NOMO-1 treated with dmso at 0.1 percent for 144 hours (cell line): ENCODE results near the gene ANKRD39.
"Not testable (repeated sequence)": the region's sequence is repeated elsewhere in the genome, so short reads cannot be mapped to it uniquely, and the experiment has no call there.

Experiments used
- DNase-seq: peaks from one replicate; lab custom pipeline; 2025; ENCODE audit not compliant: unreplicated experiment; lab: John Stamatoyannopoulos, UW

ANKRD39 gene

DNA sequence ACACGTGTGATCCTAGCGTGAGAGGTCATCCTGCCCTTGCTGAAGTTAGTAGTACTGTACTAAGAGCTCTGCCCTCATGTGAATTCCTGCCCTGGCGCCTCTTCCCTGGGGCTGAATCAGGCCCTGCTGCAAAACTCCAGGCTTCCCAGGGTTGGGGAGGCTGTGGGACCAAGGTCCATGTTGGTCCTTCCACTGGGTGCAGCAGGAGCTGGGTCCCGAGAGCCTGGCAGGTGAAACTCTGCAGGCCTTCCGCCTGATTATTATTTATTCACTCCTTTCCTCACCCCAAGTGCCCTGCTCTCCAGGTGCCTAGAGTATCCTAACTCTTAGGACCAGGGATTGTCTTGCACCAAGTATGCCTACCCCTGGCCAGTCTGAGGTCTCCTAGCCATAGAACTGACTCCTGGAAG lies 47.0 kb downstream of the ANKRD39 start:
- no peak for DNase-seq

GRCh38 chr2:96809951-96810782 lies 47.6 kb downstream of the ANKRD39 start:
- DNase-seq = no peak

DNA sequence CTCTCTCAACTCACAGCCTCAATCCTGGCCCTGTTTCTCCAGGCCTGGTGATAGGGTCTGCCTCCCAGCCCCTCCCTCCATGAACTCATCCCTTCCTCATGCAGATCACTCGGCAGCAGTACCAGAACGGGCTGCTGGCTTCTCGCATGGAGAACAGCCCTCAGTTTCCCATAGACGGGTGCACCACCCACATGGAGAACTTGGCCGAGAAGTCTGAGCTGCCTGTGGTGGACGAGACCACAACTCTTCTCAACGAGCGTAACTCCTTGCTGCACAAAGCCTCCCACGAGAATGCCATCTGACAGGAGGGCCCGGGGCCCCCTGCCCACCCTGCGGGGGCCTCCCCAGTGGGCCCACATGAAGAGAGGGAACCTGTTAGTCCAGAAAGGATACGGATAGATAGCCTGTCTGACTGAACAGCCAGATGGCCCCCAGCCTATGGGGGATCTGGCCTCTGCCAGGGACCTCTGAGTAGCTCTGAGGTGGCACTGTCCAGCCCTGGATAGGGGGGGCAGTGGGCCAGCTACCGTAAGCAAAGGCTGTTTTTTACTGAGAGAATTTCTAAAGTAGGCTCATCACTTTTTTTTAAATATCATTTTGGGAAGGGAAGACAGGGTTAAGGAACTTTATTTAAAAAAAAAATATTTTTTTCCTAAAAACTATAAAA lies 48.5 kb downstream of the ANKRD39 start:
- DNase-seq = no peak

GRCh38 chr2:96808176-96808837 lies 49.5 kb downstream of the ANKRD39 start:
- no peak for DNase-seq

DNA sequence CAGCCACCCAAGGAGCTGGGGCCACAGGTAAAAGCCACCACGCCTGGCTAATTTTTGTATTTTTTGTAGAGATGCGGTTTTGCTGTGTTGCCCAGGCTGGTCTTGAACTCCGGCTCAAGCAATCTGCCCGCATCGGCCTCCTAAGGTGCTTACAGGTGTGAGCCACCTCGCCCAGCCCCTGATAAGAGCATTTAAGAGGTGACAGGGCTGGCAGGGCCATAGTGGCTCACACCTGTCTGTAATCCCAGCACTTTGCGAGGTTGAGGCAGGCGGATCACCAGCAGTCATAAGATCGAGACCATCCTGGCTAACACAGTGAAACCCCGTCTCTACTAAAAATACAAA lies 50.7 kb downstream of the ANKRD39 start:
- DNase-seq = no peak

GRCh38 chr2:96806468-96807126 lies 51.2 kb downstream of the ANKRD39 start:
- no peak for DNase-seq

- not testable (repeated sequence) for DNase-seq
Observed at GRCh38 chr2:96805946-96806345, 51.9 kb downstream of the ANKRD39 start.

- DNase-seq = no peak
Observed at GRCh38 chr2:96804986-96805385, 52.8 kb downstream of the ANKRD39 start.

DNA sequence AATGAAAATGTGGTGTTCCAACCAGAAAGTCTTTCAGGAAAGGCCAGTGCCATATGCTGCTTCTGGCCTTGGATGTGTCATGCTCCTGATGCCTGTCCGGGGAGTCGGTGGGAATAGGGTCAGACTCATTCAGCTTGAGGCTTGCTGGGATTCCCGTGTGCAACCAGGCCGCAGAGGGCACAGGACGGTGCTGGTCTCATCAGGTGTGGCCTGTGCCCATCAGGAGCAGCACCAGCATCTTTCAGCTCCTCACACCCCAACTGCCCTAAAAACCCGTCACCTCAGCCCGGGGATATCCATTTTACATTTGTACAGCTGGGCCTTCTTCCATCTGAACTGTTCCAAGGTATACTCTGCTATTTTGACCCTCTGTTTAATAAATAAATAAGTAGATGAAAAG lies 55.1 kb downstream of the ANKRD39 start:
- DNase-seq = no peak

- no peak for DNase-seq
Observed at GRCh38 chr2:96801786-96802595, 55.8 kb downstream of the ANKRD39 start.

- DNase-seq = no peak
Observed at GRCh38 chr2:96801005-96801785, 56.6 kb downstream of the ANKRD39 start.

DNA sequence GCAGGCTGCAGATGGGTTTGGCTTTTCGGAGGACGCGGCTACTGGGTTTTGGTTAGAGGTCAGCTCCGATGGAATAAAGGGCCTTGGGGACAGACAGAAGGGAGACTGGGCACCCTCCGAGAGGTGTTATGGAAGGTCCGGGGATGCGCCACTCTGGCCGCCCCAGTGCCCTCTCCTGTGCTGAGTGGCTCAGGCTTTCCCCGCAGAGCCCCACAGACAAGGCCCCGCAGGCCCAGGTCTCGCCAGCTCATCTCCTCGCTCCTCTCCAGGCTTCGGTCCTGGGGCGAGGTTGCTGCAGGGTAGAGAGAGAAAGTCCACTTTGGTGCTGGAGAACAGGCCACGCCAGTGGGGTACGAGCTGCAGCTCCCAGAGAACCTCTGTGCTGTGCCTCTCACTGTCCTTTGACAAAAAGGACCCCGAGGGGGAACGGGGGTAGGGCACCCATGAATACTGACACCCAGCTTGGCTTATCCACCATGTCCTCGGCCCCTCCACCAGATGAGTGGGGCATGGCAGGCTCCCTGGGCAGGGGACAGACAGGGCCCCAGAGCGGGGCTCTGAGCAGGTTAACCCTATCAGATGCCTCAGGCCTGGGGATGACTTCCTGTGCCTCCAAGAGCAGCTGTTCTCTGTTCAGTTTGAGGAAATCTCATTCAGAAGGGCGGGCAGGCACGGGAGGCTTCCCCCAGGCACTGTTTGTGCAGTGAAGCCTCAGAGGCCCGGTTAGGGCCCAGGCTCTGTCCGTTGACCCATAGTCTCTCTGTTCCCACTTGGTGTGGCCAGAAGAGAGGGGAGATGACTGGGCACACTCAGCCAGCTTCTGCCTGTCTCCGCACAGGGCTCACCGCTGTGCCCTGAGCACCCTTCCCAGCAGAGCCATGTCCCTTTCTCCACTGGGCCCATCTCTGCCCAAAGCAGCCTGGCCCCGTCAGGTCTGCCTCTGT lies 57.5 kb downstream of the ANKRD39 start:
- no peak for DNase-seq

- DNase-seq = no peak
Observed at GRCh38 chr2:96799623-96799935, 58.2 kb downstream of the ANKRD39 start.

DNA sequence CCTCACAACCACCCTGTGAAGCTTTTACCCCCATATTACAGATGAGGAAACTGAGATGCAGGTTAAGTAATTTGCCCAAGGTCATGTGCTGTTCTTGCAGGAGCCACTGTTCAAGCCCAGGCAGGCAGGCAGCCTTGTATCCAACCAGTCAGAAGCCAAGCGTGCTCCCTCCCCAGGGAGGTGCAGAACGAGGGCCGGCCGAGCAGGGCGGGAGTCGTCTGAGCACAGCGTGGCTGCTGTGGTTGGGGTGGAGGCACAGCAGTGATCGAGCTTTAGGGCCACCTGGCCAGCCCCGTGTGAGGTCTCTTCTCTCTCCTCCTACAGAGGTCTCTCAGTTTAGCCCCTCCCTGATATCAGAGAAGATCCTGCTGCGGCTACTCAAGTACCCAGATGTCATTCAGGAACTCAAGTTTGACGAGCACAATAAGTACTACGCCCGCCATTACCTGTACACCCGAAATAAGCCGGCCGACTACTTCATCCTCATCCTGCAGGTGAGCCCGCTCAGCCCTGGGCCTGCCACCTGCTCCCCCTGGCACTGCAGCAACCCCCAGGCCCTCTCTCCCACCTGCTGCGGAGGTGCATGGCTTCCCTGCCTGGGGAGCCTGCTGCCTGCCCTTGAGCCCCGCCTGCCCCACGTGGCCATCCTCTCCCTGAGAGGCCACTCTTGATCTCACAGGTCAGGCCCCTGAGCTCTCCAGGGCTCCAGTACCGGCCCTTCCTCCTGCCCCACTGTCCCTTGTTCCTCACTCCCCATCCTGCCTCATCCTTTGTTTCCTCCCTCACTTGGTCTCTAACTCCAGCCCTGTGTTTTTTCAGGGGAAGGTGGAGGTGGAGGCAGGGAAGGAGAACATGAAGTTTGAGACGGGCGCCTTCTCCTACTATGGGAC lies 58.8 kb downstream of the ANKRD39 start:
- no peak for DNase-seq
